Heart left ventricle (tissue), 16 donors: ENCODE results near the gene DROSHA. TPM values are rescaled to one million over a fixed set of nuclear protein-coding genes. Genes with fewer than 3 reads are reported as not detected.
"Not testable (repeated sequence)": the region's sequence is repeated elsewhere in the genome, so short reads cannot be mapped to it uniquely, and the experiment has no call there.

Experiments used
- ATAC-seq, 4 donors: fragments of 200-7000 bp; cut with Tn5 transposase; one replicate each; pipeline ENCODE4 v1.9.1; 2020 to 2022; ENCODE audit warnings: moderate library complexity in 4 of 4, mild to moderate bottlenecking in 3 of 4, moderate number of reproducible peaks in 1 of 4
- DNase-seq, 5 donors: peaks; one replicate each; pipeline ENCODE4 v3.0.0-alpha.2; 2020
- H3K27ac ChIP-seq, 12 donors: fragments of 200-600 bp; sonication (generic) in 4 of 12; one replicate each; pipeline versions ENCODE4 v1.5.0 to v1.8.0; 2016 to 2022; ENCODE audit warnings: mild to moderate bottlenecking in 2 of 12
- H3K27me3 ChIP-seq, 9 donors: fragments of 200-600 bp; sonication (generic) in 2 of 9; one replicate each; pipeline versions ENCODE4 v1.5.1 to v1.8.0; 2016 to 2022; ENCODE audit warnings: mild to moderate bottlenecking in 3 of 9
- H3K36me3 ChIP-seq, 9 donors: fragments of 200-600 bp; sonication (generic) in 2 of 9; one replicate each; pipeline versions ENCODE4 v1.5.0 to v1.8.0; 2018 to 2022; ENCODE audit warnings: mild to moderate bottlenecking in 2 of 9
- H3K4me1 ChIP-seq, 12 donors: fragments of 200-600 bp; sonication (generic) in 4 of 12; one replicate each; pipeline versions ENCODE4 v1.5.0 to v1.8.0; 2016 to 2022; ENCODE audit warnings: mild to moderate bottlenecking in 3 of 12
- H3K4me3 ChIP-seq, 12 donors: fragments of 200-600 bp; sonication (generic) in 4 of 12; one replicate each; pipeline versions ENCODE4 v1.5.0 to v1.8.0; 2017 to 2022; ENCODE audit warnings: mild to moderate bottlenecking in 9 of 12, moderate library complexity in 4 of 12
- H3K9me3 ChIP-seq, 12 donors: fragments of 200-600 bp; sonication (generic) in 4 of 12; one replicate each; pipeline versions ENCODE4 v1.5.0 to v1.8.0; 2016 to 2022; ENCODE audit warnings: mild to moderate bottlenecking in 1 of 12
- CTCF ChIP-seq, 12 donors: fragments of 200-600 bp; sonication (generic) in 4 of 12; IDR thresholded peaks; one replicate each; pipeline versions ENCODE4 v1.5.0 to v1.8.0; 2018 to 2022; ENCODE audit warnings: antibody characterized with exemption in 12 of 12, mild to moderate bottlenecking in 5 of 12
- POLR2A ChIP-seq, 2 donors: fragments of 450-650 bp; IDR thresholded peaks; one replicate each; pipeline ENCODE4 v1.6.1; 2017; ENCODE audit warnings: antibody characterized with exemption in 2 of 2, mild to moderate bottlenecking in 2 of 2, moderate library complexity in 2 of 2
- WGBS, 4 donors: extraction: QIAGEN DNeasy Blood & Tissue Kit in 2 of 4; methylation state at CpG; one replicate each; pipeline versions ENCODE4 v1.1.5 to v1.1.7; 2013 to 2018; 5-methylcytosine and 5-hydroxymethylcytosine counted together
- intact Hi-C, 10 donors: fragments of 100-400 bp; cut with DNase I; formaldehyde crosslinking; loops; one replicate each; pipeline versions ENCODE4 v1.11.1 to v1.14.2; 2022
- polyA plus RNA-seq, 2 donors: library from polyadenylated mRNA; stranded (reverse); fragments of 200-250 nt; gene quantifications; one replicate each; pipeline ENCODE4 v1.2.3, GENCODE V29; 2013
- total RNA-seq, 9 donors: library from RNA; depleted of rRNA in 2 of 9; stranded (reverse); fragments of >200 nt in 2 of 9; fragmentation: NEBNext Ultra II Directional in 3 of 9; extraction: Animal tissue kit (Norgen Biotek cat#: 25700) in 3 of 9; gene quantifications; one replicate each; pipeline versions ENCODE4 v1.1.0 to v1.2.4, GENCODE V29; 2016 to 2023
- donor health status: ischemic (EF 13 %, LVEDD 7.1; RV severe dilation, severe dysfunction).
- donor health status: healthy with polysubstance abuse.
- donor health status: DM: no; HTN: yes; CAD: no.
- donor health status: DM: no; HTN: no; CAD: no.
- donor health status: ischemic (EF 25% LVEDD 6.9; RV normal size, moderate dysfunction).
- donor health status: ischemic (EF 25% LVEDD 5.7; RV mildly dilated, moderate dysfunction).
- donor health status: healthy.
- donor health status: DM: yes; HTN: yes; CAD: no.
- donor health status: ischemic (EF 35%, LVEDD 5.7; RV mildly dilated, moderate dysfunction).
- donor health status: nonischemic (EF 11% LVEDD 7.7; RV severe dilation, severe dysfunction).
- donor health status: DM: yes; HTN: yes; CAD: no.
- donor health status: PGD.
- donor health status: ischemic (EF 29% LVEDD 5.4; RV normal size, mild dysfunction).
- donor health status: nonischemic (EF 23%, LVEDD 6.1; RV moderate dilation, normal function).

DROSHA gene
- total and polyA plus RNA-seq, 11 donors = 19.3 to 55.6 (median 33.2) TPM

GRCh38 chr5:31362931-31363568 is 168.8 kb downstream of the DROSHA start:
- 65 to 77% (median 67%) methylated on average over 3 of the region's 3 CpGs for WGBS, 4 donors
- TF ChIP-seq POLR2A (IDR thresholded peaks at IDR 0.05) (no peak), CTCF (IDR thresholded peaks at IDR 0.05) (no peak)

GRCh38 chr5:31362529-31362900 is 169.4 kb downstream of the DROSHA start:
- no peak for ATAC-seq
- intact Hi-C loops = no loop called here
- Histone ChIP-seq H3K27ac (no peak overlapping the region), H3K36me3 (no peaks in the 10 kb centered on the region), H3K4me3 (no peak overlapping the region), H3K9me3 (no peaks in the 10 kb centered on the region), H3K4me1 (peaks cover 0 to 5% (median 0%) of the 10 kb centered on the region in 12 donors), H3K27me3 (no peaks in the 10 kb centered on the region)
- 88 to 95% (median 93%) methylated on average over 1 of the region's 1 CpG for WGBS, 4 donors
- no peak for DNase-seq
- TF ChIP-seq POLR2A (IDR thresholded peaks at IDR 0.05) (no peak), CTCF (IDR thresholded peaks at IDR 0.05) (no peak)

More at GRCh38 chr5:31362931-31363568, 168.8 kb downstream of the DROSHA start:
- H3K4me3 ChIP-seq = no peak overlapping the region
- H3K4me1 ChIP-seq = peaks cover 0 to 5% (median 0%) of the 10 kb centered on the region in 12 donors
- DNase-seq (no peak), ATAC-seq (no peak)
- no peak overlapping the region for H3K27ac ChIP-seq
- intact Hi-C loops = no loop called here
- H3K9me3 ChIP-seq = no peaks in the 10 kb centered on the region
- H3K36me3 ChIP-seq = no peaks in the 10 kb centered on the region
- H3K27me3 ChIP-seq = no peaks in the 10 kb centered on the region

- H3K27me3 ChIP-seq, H3K4me3 ChIP-seq, H3K4me1 ChIP-seq, intact Hi-C loops, H3K36me3 ChIP-seq, H3K27ac ChIP-seq, DNase-seq, H3K9me3 ChIP-seq, ATAC-seq: not testable (repeated sequence)
- WGBS, 4 donors = 71 to 78% (median 76%) methylated on average over 6 of the region's 6 CpGs
Measured at GRCh38 chr5:31361704-31362528, 170.0 kb downstream of the DROSHA start.

GRCh38 chr5:31361234-31361633 is 170.7 kb downstream of the DROSHA start:
- ATAC-seq = peak in 3 of 4 donors; percentile 49 to 88 (median 66)
- TF ChIP-seq POLR2A (IDR thresholded peaks at IDR 0.05) (no peak), CTCF (IDR thresholded peaks at IDR 0.05) (no peak)
- Histone ChIP-seq H3K27ac (no peak overlapping the region), H3K4me1 (peaks cover 0 to 5% (median 0%) of the 10 kb centered on the region in 12 donors), H3K9me3 (peaks cover 0 to 4% (median 0%) of the 10 kb centered on the region in 12 donors), H3K36me3 (no peaks in the 10 kb centered on the region), H3K27me3 (no peaks in the 10 kb centered on the region), H3K4me3 (no peak overlapping the region)
- intact Hi-C loops = no loop called here
- DNase-seq = no peak
- 28 to 33% (median 29%) methylated on average over 1 of the region's 1 CpG for WGBS, 4 donors
